NK-92 (cell line): ENCODE results near the gene PLEKHN1.

Experiments used
- DNase-seq: peaks from one replicate; lab custom pipeline; 2025; ENCODE audit not compliant: unreplicated experiment; lab: John Stamatoyannopoulos, UW

The PLEKHN1 gene, protein sequence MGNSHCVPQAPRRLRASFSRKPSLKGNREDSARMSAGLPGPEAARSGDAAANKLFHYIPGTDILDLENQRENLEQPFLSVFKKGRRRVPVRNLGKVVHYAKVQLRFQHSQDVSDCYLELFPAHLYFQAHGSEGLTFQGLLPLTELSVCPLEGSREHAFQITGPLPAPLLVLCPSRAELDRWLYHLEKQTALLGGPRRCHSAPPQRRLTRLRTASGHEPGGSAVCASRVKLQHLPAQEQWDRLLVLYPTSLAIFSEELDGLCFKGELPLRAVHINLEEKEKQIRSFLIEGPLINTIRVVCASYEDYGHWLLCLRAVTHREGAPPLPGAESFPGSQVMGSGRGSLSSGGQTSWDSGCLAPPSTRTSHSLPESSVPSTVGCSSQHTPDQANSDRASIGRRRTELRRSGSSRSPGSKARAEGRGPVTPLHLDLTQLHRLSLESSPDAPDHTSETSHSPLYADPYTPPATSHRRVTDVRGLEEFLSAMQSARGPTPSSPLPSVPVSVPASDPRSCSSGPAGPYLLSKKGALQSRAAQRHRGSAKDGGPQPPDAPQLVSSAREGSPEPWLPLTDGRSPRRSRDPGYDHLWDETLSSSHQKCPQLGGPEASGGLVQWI

DNA sequence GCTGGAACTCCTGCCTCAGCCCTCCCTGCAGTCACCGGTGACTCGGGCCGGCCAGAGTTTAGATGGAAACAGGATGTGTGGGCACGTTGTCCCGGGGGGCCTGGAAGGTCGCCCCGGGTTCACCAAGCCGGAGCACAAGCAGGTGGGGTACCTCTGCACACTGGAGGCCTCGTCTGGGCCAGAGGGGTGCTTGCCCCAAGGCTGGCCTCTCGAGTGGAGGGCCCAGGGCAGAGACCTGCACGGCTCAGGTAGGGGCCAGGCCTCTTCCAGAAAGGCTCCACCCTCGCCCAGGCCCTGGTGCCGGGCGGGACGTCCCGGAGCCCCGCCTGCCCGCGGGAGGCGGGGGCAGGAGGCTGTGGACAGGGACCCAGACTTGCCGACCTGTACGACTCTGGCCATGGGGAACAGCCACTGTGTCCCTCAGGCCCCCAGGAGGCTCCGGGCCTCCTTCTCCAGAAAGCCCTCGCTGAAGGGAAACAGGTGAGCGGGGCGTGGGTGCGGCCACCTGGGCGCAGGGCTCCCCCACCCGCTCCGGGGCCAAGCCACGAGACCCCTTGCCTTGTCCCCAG, at the start of gene PLEKHN1:
PLEKHN1 (plus strand) TSS at position 348 of the 569 bp plus-strand sequence; CDS start at position 398, 50 bp downstream.
- DNase-seq = no peak

DNA sequence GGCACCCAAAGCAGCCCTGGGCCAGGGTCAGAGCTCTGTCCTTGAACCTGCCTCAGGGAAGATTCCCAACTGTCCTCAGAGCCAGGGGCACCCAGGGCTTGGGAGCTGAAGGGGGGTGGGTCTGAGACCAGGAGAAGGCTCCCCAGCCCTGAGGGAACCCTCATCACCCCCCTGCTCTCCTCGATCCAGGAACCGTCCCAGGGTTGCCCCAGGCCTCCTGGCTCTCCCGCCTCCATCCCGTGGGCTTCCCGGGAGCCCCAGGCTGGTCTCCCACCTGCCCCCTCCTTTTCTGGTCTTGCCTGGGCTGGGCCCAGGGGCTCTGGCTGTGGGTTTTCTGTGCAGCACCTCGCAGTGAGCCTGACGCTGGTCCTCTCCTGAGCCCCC, 49.2 kb upstream of the PLEKHN1 start:
- DNase-seq = no peak

GRCh38 chr1:917466-918091, 48.7 kb upstream of the PLEKHN1 start:
- DNase-seq = no peak

DNA sequence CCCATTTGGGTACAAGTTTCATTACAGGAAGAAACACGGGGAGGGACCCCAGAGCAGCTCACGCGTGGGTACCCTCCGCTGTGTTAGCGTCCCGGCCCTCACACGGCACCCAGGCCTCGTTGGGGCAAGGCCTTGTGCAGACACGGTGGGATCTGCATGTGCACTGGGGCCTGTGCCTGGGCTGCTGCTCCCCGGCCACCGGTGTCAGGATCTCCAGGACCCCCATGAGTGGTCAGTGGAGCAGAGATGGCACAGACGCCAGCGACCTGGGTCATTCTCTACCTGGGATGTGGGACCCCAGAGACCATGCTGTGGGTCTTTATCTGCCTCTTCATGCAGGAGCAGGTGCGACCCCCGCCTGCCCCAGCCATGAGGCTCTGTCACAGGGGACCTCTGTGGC, 47.9 kb upstream of the PLEKHN1 start:
- no peak for DNase-seq

DNA sequence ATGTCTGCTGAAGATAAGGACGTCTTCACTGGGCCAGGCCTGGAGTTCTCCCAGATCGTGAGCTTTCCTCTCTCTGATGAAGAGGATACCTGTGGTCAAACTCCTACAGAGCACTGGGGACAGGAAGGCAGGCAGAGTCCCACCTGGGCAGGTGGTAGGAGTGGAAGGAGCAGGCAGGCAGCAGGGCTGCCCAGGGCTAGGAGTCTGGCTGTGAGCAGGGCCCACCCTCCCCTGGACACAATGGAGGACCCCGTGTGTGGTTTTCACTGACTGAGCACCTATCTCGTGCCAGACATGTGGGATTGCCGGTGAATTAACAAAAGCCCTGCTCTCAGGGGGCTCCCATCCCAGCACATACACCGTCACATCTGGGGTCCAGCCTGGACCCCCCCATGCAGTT, 47.4 kb upstream of the PLEKHN1 start:
- DNase-seq = no peak

GRCh38 chr1:919271-919872, 46.9 kb upstream of the PLEKHN1 start:
- no peak for DNase-seq

DNA sequence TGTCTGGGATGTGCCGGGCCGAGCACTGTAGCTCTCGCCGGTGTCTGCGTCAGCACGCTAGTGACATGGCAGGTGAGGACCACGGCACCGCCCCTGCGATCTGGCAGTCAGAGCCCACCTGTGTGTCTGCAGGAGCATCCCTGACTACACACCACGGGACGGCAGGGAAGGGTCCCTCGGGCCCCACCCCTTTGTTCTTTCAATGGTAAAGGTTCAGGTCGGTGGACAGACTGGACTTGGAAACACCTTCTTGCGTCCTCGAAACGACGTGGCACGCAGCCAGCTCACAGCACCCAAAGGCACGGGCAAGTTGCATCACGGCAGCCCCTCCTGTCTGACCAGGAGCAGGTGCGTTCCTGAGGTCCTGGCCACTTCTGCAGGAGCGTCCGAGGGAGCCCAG, 46.3 kb upstream of the PLEKHN1 start:
- DNase-seq = no peak

- DNase-seq = no peak
Measured at GRCh38 chr1:920521-920920, 45.8 kb upstream of the PLEKHN1 start.

DNA sequence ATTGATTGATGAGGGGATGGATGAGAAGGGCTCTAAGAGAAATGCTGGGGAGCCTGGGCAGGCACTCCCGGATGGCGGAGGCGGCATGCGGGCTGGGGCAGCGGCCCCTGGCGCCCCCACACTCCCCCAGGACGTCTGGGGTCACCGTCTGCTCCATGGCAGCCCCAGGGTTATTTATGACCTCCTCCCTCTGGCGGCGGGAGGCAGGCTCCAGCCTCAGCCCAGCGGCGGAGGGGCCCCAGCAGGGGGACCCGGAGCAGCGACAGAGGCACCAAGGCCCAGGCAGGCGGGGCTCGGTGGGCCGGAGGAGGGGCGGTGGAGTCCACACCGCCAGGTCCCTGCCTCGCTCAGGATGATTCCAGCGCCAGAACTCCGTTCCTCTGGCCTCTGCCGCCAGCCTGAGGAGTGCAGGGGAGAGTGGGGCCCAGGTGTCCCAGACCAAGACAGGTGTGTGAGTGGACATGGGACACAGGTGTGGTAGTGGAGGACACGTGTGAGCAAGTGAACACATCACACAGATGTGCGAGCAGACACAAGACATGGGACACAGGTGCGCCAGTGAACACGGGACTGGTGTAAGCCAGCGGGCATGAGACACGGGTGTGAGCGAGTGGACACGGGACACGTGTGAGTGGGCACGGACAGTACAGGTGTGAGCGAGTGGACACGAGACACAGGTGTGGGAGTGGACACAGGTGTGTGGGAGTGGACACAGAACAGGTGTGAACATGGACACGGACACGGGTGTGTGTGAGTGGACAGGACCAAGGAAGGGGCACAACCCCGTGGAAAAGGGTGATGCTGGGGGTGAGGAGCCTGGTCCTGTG, 45.1 kb upstream of the PLEKHN1 start:
- DNase-seq = no peak

DNA sequence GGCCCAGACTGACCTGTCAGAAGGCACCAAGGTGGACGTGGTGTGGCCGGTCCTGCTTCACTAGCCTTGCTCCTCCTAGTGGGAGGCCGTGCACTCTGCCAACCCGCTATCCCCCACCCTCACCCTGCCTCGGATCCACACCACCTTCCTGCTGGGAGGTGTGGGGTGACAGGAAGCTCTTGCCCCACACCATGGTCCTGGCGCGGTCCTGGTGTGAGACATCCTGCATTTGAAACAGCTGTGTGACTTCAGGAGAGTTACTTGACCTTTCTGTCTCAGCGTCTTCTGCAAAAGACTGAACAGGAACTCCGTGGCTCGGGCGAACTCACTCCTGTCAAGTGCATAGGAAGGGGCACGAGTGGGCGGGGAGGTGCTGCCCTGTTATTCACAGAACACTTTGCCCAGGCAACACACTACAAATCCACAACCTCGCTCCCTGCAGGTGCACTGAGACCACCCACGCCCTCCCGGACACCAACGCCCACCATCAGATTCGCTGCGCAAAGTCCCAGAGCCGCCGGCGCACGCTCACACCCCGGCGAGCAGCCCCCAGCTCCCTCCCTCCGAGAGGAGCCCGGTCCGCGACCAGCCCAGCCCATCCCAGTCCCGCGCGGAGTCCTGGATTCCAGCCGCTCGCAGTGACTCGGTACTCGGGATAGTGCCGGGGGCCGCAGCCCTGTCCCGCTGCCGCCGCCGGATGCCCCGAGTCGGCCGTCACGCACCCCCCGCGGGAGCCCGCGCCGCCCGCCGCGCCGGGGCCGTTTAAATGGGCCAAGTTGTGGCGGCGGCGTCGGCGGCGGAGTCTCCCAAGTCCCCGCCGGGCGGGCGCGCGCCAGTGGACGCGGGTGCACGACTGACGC, 42.9 kb upstream of the PLEKHN1 start, which contains the start of gene SAMD11:
SAMD11 (plus strand) TSS at position 793 of the 860 bp plus-strand sequence. CDS start 509 bp downstream, outside the sequence.
- DNase-seq = no peak

DNA sequence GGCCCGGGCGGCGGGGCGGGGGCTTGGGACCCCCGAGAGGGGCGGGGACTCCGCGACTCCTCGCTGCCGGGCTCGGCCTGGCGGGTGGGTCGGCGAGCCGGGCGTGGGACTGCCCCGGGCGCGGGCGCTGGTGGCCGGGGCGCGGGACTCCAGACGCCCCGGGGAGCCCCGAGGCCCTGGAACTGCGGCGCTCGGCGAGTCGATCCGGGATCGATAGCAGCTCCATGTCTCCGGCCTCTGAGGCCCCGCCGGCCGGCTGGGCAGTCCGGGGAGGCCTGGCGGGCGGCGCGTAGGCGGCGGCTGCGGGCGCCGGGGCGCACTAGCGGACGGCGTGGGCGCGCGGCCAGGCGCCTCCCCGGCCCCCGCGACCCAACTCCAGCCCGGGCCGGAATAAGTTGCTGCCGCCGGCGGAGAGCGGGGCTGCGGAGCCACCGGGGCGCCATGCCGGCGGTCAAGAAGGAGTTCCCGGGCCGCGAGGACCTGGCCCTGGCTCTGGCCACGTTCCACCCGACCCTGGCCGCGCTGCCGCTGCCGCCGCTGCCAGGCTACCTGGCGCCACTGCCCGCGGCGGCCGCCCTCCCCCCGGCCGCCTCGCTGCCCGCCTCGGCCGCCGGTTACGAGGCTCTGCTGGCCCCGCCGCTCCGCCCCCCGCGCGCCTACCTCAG, 42.2 kb upstream of the PLEKHN1 start:
- DNase-seq = no peak

- DNase-seq = no peak
Measured at GRCh38 chr1:924656-925560, 41.4 kb upstream of the PLEKHN1 start.

DNA sequence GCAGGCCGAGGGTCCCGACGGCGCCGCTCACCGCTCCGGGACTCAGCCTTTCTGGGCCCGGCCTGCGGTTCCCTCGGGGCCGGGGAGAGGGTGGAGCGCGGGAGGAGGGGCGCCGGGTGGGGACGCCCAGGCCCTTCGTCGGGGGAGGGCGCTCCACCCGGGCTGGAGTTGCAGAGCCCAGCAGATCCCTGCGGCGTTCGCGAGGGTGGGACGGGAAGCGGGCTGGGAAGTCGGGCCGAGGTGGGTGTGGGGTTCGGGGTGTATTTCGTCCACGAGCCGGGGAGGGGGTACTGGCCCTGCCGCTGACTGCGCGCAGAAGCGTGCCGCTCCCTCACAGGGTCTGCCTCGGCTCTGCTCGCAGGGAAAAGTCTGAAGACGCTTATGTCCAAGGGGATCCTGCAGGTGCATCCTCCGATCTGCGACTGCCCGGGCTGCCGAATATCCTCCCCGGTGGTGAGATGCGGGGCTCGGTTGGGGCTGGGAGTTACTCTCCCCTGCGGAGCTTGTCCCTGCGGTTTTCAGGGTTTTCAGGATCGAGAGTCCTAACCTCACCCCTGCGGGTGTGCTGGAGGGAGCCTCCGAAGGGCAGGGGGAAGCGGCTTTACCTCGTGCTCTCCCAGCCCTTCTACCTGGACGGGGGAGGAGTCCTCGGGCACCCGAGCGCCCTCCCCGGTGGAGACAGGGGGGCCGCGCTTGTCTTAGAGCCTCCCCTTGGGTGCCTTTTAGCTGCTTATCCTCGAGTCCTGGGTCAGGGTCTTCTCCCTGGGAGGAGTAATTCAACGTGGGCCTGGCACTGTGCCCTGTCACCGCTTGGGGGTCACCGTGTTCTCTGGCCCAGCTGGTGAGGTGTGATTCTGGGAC, 40.5 kb upstream of the PLEKHN1 start:
- no peak for DNase-seq

GRCh38 chr1:927234-927633, 39.0 kb upstream of the PLEKHN1 start:
- DNase-seq = no peak

DNA sequence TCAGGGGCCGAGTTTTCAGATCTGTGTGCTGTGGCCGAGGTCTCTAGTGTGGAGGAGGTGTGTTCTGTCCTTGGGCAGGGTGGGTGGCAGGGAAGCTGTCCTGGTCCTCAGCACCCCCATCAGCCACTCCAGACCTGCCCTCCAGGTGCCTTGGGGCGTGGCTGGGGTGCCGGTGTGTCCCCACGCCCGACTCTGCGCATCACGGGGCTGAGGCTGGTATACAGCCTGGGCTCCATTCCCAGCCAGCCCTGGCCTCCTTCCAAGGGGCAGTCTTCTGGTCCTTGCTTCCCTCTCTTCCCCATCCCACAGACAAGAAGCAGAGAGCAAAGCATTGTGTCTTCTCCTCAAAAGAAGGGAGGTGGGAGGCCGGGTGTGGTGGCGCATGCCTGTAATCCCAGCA, 38.5 kb upstream of the PLEKHN1 start:
- no peak for DNase-seq

- DNase-seq = no peak
Measured at GRCh38 chr1:928825-929661, 37.2 kb upstream of the PLEKHN1 start.
